ENCODE data around the gene PDE9A. TPM values are rescaled to one million over a fixed set of nuclear protein-coding genes. Genes with fewer than 3 reads are reported as not detected.

PDE9A gene
- total RNA-seq, 1 donor from 2014 or later, result 17.5 TPM

GRCh38 chr21:42779431-42779861 lies 126.0 kb downstream of the PDE9A start:
- H3K27ac Mint-ChIP-seq, result no peak overlapping the region
- peaks cover 27% of the 10 kb centered on the region for H3K27me3 Mint-ChIP-seq (ENCODE audit: low read depth)
- peaks cover 22% of the 10 kb centered on the region for H3K4me1 Mint-ChIP-seq (ENCODE audit: low read depth)
- DNase-seq (ENCODE audit: low spot score), result no peak
- no peaks in the 10 kb centered on the region for H3K36me3 Mint-ChIP-seq (ENCODE audit: low read depth)
- H3K9me3 Mint-ChIP-seq, result no peaks in the 10 kb centered on the region
- intact Hi-C loops (cut with micrococcal nuclease), result no loop called here
- H3K4me3 Mint-ChIP-seq (ENCODE audit: low read depth), result no peak overlapping the region

- no peaks in the 10 kb centered on the region for H3K36me3 Mint-ChIP-seq (ENCODE audit: low read depth)
- intact Hi-C loops (cut with micrococcal nuclease), result loop anchor here (5.0 kb wide), 1 partner anchor 98 kb away; no protein-coding TSS in a partner anchor
- peaks cover 27% of the 10 kb centered on the region for H3K27me3 Mint-ChIP-seq (ENCODE audit: low read depth)
- no peak for DNase-seq (ENCODE audit: low spot score)
- H3K9me3 Mint-ChIP-seq, result no peaks in the 10 kb centered on the region
- H3K27ac Mint-ChIP-seq, result no peak overlapping the region
- no peak overlapping the region for H3K4me3 Mint-ChIP-seq (ENCODE audit: low read depth)
- peaks cover 27% of the 10 kb centered on the region for H3K4me1 Mint-ChIP-seq (ENCODE audit: low read depth)
Measured at GRCh38 chr21:42780617-42781016, 127.2 kb downstream of the PDE9A start.

- H3K4me3 Mint-ChIP-seq (ENCODE audit: low read depth), result no peak overlapping the region
- intact Hi-C loops (cut with micrococcal nuclease), result loop anchor here (5.0 kb wide), 1 partner anchor 99 kb away; no protein-coding TSS in a partner anchor
- H3K9me3 Mint-ChIP-seq, result no peaks in the 10 kb centered on the region
- no peak overlapping the region for H3K27ac Mint-ChIP-seq
- no peak for DNase-seq (ENCODE audit: low spot score)
- peaks cover 27% of the 10 kb centered on the region for H3K4me1 Mint-ChIP-seq (ENCODE audit: low read depth)
- H3K36me3 Mint-ChIP-seq (ENCODE audit: low read depth), result no peaks in the 10 kb centered on the region
- peaks cover 27% of the 10 kb centered on the region for H3K27me3 Mint-ChIP-seq (ENCODE audit: low read depth)
Measured at GRCh38 chr21:42781150-42781970, 127.9 kb downstream of the PDE9A start.

- Mint-ChIP-seq H3K36me3 (ENCODE audit: low read depth) (no peaks in the 10 kb centered on the region), H3K9me3 (no peaks in the 10 kb centered on the region), H3K27me3 (ENCODE audit: low read depth) (peaks cover 29% of the 10 kb centered on the region), H3K4me1 (ENCODE audit: low read depth) (peaks cover 27% of the 10 kb centered on the region), H3K4me3 (ENCODE audit: low read depth) (no peak overlapping the region), H3K27ac (no peak overlapping the region)
- DNase-seq (ENCODE audit: low spot score), result no peak
- intact Hi-C loops (cut with micrococcal nuclease), result loop anchor here (5.0 kb wide), 1 partner anchor 100 kb away; no protein-coding TSS in a partner anchor
Measured at GRCh38 chr21:42781971-42782722, 128.7 kb downstream of the PDE9A start.

- Mint-ChIP-seq H3K36me3 (ENCODE audit: low read depth) (no peaks in the 10 kb centered on the region), H3K4me3 (ENCODE audit: low read depth) (no peak overlapping the region), H3K4me1 (ENCODE audit: low read depth) (peaks cover 27% of the 10 kb centered on the region), H3K27ac (peak overlapping the region; percentile 9), H3K27me3 (ENCODE audit: low read depth) (peaks cover 29% of the 10 kb centered on the region), H3K9me3 (no peaks in the 10 kb centered on the region)
- DNase-seq (ENCODE audit: low spot score), result no peak
- intact Hi-C loops (cut with micrococcal nuclease), result loop anchor here (5.0 kb wide), 1 partner anchor 100 kb away; no protein-coding TSS in a partner anchor
Measured at GRCh38 chr21:42782723-42783242, 129.4 kb downstream of the PDE9A start.

- Mint-ChIP-seq H3K4me3 (ENCODE audit: low read depth) (peak overlapping the region; percentile 51), H3K4me1 (ENCODE audit: low read depth) (peaks cover 27% of the 10 kb centered on the region), H3K27ac (peak overlapping the region; percentile 88), H3K27me3 (ENCODE audit: low read depth) (peaks cover 30% of the 10 kb centered on the region), H3K9me3 (no peaks in the 10 kb centered on the region), H3K36me3 (ENCODE audit: low read depth) (no peaks in the 10 kb centered on the region)
- intact Hi-C loops (cut with micrococcal nuclease), result loop anchor here (5.0 kb wide), 1 partner anchor 102 kb away; no protein-coding TSS in a partner anchor
- peak; percentile 10 for DNase-seq (ENCODE audit: low spot score)
Measured at GRCh38 chr21:42784276-42784675, 130.9 kb downstream of the PDE9A start.

- Mint-ChIP-seq H3K27me3 (ENCODE audit: low read depth) (peaks cover 28% of the 10 kb centered on the region), H3K4me3 (ENCODE audit: low read depth) (no peak overlapping the region), H3K9me3 (no peaks in the 10 kb centered on the region), H3K27ac (peak overlapping the region; percentile 67), H3K36me3 (ENCODE audit: low read depth) (no peaks in the 10 kb centered on the region), H3K4me1 (ENCODE audit: low read depth) (peaks cover 27% of the 10 kb centered on the region)
- intact Hi-C loops (cut with micrococcal nuclease), result loop anchor here (5.0 kb wide), 1 partner anchor 103 kb away; no protein-coding TSS in a partner anchor
- no peak for DNase-seq (ENCODE audit: low spot score)
Measured at GRCh38 chr21:42784896-42785451, 131.6 kb downstream of the PDE9A start.

GRCh38 chr21:42785666-42786427 lies 132.4 kb downstream of the PDE9A start:
- H3K4me3 Mint-ChIP-seq (ENCODE audit: low read depth), result no peak overlapping the region
- peaks cover 19% of the 10 kb centered on the region for H3K27me3 Mint-ChIP-seq (ENCODE audit: low read depth)
- intact Hi-C loops (cut with micrococcal nuclease), result no loop called here
- H3K9me3 Mint-ChIP-seq, result no peaks in the 10 kb centered on the region
- DNase-seq (ENCODE audit: low spot score), result no peak
- no peaks in the 10 kb centered on the region for H3K36me3 Mint-ChIP-seq (ENCODE audit: low read depth)
- no peak overlapping the region for H3K27ac Mint-ChIP-seq
- H3K4me1 Mint-ChIP-seq (ENCODE audit: low read depth), result peaks cover 27% of the 10 kb centered on the region

- no peak overlapping the region for H3K4me3 Mint-ChIP-seq (ENCODE audit: low read depth)
- no peak overlapping the region for H3K27ac Mint-ChIP-seq
- H3K4me1 Mint-ChIP-seq (ENCODE audit: low read depth), result peaks cover 22% of the 10 kb centered on the region
- H3K9me3 Mint-ChIP-seq, result no peaks in the 10 kb centered on the region
- intact Hi-C loops (cut with micrococcal nuclease), result no loop called here
- H3K27me3 Mint-ChIP-seq (ENCODE audit: low read depth), result peaks cover 15% of the 10 kb centered on the region
- no peak for DNase-seq (ENCODE audit: low spot score)
- no peaks in the 10 kb centered on the region for H3K36me3 Mint-ChIP-seq (ENCODE audit: low read depth)
Measured at GRCh38 chr21:42786884-42787283, 133.5 kb downstream of the PDE9A start.

- H3K4me1 Mint-ChIP-seq (ENCODE audit: low read depth), result peaks cover 18% of the 10 kb centered on the region
- H3K27me3 Mint-ChIP-seq (ENCODE audit: low read depth), result peaks cover 8% of the 10 kb centered on the region
- H3K36me3 Mint-ChIP-seq (ENCODE audit: low read depth), result no peaks in the 10 kb centered on the region
- DNase-seq (ENCODE audit: low spot score), result no peak
- no peaks in the 10 kb centered on the region for H3K9me3 Mint-ChIP-seq
- H3K4me3 Mint-ChIP-seq (ENCODE audit: low read depth), result no peak overlapping the region
- H3K27ac Mint-ChIP-seq, result no peak overlapping the region
- intact Hi-C loops (cut with micrococcal nuclease), result no loop called here
Measured at GRCh38 chr21:42787613-42788012, 134.2 kb downstream of the PDE9A start.

- H3K27me3 Mint-ChIP-seq (ENCODE audit: low read depth), result peaks cover 10% of the 10 kb centered on the region
- H3K4me3 Mint-ChIP-seq (ENCODE audit: low read depth), result no peak overlapping the region
- no peaks in the 10 kb centered on the region for H3K36me3 Mint-ChIP-seq (ENCODE audit: low read depth)
- no peak overlapping the region for H3K27ac Mint-ChIP-seq
- no peak for DNase-seq (ENCODE audit: low spot score)
- H3K9me3 Mint-ChIP-seq, result no peaks in the 10 kb centered on the region
- H3K4me1 Mint-ChIP-seq (ENCODE audit: low read depth), result no peaks in the 10 kb centered on the region
- intact Hi-C loops (cut with micrococcal nuclease), result no loop called here
Measured at GRCh38 chr21:42790520-42791065, 137.2 kb downstream of the PDE9A start.

- H3K36me3 Mint-ChIP-seq (ENCODE audit: low read depth), result no peaks in the 10 kb centered on the region
- H3K4me3 Mint-ChIP-seq (ENCODE audit: low read depth), result no peak overlapping the region
- no peak overlapping the region for H3K27ac Mint-ChIP-seq
- H3K27me3 Mint-ChIP-seq (ENCODE audit: low read depth), result peaks cover 15% of the 10 kb centered on the region
- intact Hi-C loops (cut with micrococcal nuclease), result no loop called here
- no peak for DNase-seq (ENCODE audit: low spot score)
- no peaks in the 10 kb centered on the region for H3K9me3 Mint-ChIP-seq
- H3K4me1 Mint-ChIP-seq (ENCODE audit: low read depth), result no peaks in the 10 kb centered on the region
Measured at GRCh38 chr21:42793774-42794173, 140.4 kb downstream of the PDE9A start.
